Measurements from ENCODE around the gene SPCS3.
A peak's percentile ranks its signal among the peaks of the same experiment; 100 is the strongest.
"Not testable (repeated sequence)": the region's sequence is repeated elsewhere in the genome, so short reads cannot be mapped to it uniquely, and the experiment has no call there.

The SPCS3 gene

DNA sequence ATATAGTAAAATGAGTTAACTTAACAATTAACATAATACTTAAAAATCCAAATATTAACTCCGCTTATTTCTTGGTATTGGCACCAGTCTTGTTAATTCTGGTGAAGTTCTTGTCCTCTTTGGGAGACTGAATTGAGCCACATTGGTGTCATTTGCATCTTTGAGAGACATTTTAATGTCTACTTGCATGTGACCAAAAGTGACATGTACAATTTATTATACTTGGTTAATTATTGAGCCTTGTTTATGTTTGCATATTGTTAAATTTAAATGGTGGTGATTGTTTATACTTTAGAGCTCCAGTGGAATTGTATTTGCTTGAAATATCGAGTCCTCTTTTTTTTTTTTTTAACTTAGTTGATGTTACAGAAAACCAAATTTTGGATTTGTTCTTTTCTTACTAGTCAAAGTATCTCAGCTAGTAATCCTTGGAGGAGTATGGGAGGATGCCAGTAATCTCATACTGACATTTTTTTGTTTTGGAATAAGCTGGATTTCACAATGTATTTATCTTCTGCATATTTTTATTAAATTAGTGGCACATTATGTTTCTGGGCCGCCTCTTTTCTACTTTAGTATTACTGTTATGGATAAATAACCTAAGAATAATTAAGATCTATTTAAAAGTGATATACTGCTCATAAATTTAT is 3.9 kb downstream of the SPCS3 start:
- no peak overlapping the region for H3K4me3 Mint-ChIP-seq
- H3K36me3 Mint-ChIP-seq (ENCODE audit: low read depth) = peaks cover 21% of the 10 kb centered on the region
- no peaks in the 10 kb centered on the region for H3K9me3 Mint-ChIP-seq
- TF ChIP-seq, protein P1, sequence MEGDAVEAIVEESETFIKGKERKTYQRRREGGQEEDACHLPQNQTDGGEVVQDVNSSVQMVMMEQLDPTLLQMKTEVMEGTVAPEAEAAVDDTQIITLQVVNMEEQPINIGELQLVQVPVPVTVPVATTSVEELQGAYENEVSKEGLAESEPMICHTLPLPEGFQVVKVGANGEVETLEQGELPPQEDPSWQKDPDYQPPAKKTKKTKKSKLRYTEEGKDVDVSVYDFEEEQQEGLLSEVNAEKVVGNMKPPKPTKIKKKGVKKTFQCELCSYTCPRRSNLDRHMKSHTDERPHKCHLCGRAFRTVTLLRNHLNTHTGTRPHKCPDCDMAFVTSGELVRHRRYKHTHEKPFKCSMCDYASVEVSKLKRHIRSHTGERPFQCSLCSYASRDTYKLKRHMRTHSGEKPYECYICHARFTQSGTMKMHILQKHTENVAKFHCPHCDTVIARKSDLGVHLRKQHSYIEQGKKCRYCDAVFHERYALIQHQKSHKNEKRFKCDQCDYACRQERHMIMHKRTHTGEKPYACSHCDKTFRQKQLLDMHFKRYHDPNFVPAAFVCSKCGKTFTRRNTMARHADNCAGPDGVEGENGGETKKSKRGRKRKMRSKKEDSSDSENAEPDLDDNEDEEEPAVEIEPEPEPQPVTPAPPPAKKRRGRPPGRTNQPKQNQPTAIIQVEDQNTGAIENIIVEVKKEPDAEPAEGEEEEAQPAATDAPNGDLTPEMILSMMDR (IDR thresholded peaks at IDR 0.05) = no peak
- peaks cover 39% of the 10 kb centered on the region for H3K4me1 Mint-ChIP-seq
- no peak for DNase-seq
- H3K27me3 Mint-ChIP-seq (ENCODE audit: low read depth, poor library complexity) = no peaks in the 10 kb centered on the region
- H3K27ac Mint-ChIP-seq = no peak overlapping the region

DNA sequence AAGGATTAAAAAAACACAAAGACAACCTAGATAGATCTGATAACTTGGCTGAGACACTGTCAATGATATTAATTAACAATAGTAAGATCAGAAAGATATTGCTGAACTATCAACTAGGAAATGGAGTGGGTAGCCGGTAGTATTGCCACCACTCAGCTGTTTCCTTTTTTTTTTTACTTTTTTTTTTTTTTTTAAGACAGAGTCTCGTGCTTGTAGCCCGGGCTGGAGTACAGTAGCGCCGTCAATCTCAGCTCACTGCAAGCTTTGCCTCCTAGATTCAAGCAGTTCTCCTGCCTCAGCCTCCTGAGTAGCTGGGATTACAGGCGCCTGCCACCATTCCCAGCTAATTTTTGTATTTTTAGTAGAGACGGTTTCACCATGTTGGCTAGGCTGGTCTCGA is 5.1 kb downstream of the SPCS3 start:
- peaks cover 23% of the 10 kb centered on the region for H3K36me3 Mint-ChIP-seq (ENCODE audit: low read depth)
- peaks cover 37% of the 10 kb centered on the region for H3K4me1 Mint-ChIP-seq
- not testable (repeated sequence) for H3K4me3 Mint-ChIP-seq; H3K27me3 Mint-ChIP-seq (ENCODE audit: low read depth, poor library complexity); DNase-seq; H3K9me3 Mint-ChIP-seq; H3K27ac Mint-ChIP-seq

DNA sequence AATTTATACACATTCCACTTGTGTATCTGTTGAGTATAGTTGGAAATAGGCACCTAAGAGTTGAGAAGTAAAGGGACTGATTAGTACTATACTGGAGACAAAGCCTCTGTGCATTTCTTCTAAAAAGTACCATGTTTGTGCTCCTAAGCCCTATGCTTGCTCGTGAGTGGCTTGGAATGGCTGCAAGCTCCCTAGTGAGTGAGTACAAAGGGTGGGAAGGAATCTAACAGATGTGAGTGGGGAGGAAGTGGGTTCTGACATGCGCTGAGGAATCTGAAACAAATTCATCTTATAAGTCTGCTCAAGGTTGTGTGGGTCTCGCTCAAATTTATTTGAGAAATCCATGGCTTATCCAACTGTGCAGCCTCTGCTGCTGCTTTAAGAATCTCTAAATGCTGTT is 13.3 kb downstream of the SPCS3 start:
- Mint-ChIP-seq H3K9me3 (no peaks in the 10 kb centered on the region), H3K36me3 (ENCODE audit: low read depth) (peaks cover 40% of the 10 kb centered on the region), H3K4me3 (no peak overlapping the region), H3K27me3 (ENCODE audit: low read depth, poor library complexity) (no peaks in the 10 kb centered on the region), H3K27ac (peak overlapping the region; percentile 20), H3K4me1 (no peaks in the 10 kb centered on the region)
- DNase-seq = no peak
- TF ChIP-seq, protein P1 (IDR thresholded peaks at IDR 0.05) = no peak

DNA sequence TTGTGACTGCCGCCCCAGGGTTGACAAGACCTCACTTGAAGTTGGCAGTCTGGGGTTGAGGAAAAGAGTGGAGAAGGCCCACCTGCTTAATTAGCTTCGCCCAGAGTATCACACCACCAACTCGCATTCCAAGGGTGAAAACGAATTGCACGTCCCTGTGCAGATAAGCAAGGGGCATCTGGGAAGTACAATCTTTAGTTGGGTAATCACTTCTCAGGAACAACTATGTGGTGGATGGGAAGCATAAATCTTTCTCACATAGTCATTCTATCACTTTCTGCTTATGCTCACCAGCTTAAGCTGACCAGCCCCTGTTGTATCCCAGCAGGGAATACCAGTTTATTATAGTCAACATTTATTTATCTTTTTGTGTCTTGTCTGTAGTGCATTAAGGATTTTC is 14.3 kb downstream of the SPCS3 start:
- Mint-ChIP-seq H3K4me3 (no peak overlapping the region), H3K27ac (no peak overlapping the region), H3K36me3 (ENCODE audit: low read depth) (peaks cover 36% of the 10 kb centered on the region), H3K27me3 (ENCODE audit: low read depth, poor library complexity) (no peaks in the 10 kb centered on the region), H3K4me1 (no peaks in the 10 kb centered on the region), H3K9me3 (no peaks in the 10 kb centered on the region)
- TF ChIP-seq, protein P1 (IDR thresholded peaks at IDR 0.05) = no peak
- no peak for DNase-seq

DNA sequence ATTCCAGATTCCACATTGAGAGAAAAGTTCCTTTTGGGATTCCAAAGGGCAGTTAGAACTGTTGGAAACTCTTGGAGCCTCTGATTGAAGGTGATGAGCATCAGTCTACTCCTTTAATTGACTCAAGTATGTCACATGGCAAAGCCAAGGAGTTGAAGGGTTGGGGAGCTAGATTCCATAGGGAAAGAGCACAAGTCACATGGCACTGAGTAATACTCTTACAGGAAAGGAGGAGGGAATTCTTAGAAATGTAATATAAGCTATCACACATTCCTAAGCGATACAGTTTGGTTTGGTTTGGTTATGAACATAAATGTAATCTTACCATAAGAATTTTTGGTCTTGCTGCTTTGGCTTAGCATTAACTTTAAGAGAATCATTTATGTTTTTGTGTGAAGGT is 15.7 kb downstream of the SPCS3 start:
- Mint-ChIP-seq H3K27me3 (ENCODE audit: low read depth, poor library complexity) (no peaks in the 10 kb centered on the region), H3K4me3 (no peak overlapping the region), H3K4me1 (no peaks in the 10 kb centered on the region), H3K9me3 (no peaks in the 10 kb centered on the region), H3K27ac (no peak overlapping the region), H3K36me3 (ENCODE audit: low read depth) (peaks cover 29% of the 10 kb centered on the region)
- TF ChIP-seq, protein P1 (IDR thresholded peaks at IDR 0.05) = no peak
- no peak for DNase-seq

DNA sequence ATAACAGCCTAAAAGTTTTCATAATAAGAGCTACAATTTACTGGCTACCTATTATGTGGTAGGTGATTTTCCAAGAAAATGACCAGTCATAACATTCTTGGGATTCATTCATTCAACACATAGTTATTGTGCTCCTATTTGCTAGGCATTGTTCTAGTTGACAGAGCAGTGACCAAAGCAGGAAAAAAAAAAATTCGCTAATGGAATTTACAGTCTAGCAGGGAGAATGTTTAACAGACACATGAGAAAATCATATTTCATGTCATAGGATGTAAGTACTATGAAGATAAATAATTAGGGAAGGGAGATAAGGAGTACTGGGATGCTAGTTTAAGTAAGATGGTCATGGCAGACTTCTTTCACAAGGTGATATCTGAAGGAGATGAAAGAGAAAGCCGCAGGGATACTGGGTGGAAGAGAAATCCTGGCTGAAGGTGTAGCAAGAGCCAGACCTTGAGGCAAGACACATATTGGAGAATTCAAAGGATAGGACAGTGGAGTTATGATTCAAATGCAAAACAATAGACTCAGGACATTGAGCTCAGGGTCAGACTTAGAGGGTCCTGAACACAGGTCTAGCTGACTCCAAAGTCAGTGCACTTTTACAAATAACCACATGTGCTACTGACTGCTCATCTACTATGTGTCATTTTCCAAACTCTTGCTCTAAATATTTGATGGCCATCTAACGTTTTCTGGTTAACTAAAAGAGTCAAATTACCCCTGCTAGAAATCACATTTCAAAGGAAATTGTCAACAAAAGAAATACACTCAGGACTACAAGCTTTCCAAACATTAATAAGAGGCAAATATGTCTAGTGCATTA is 20.4 kb downstream of the SPCS3 start:
- Mint-ChIP-seq H3K4me3 (no peak overlapping the region), H3K27ac (no peak overlapping the region), H3K36me3 (ENCODE audit: low read depth) (peaks cover 21% of the 10 kb centered on the region), H3K4me1 (peaks cover 8% of the 10 kb centered on the region), H3K9me3 (peaks cover 23% of the 10 kb centered on the region), H3K27me3 (ENCODE audit: low read depth, poor library complexity) (peaks cover 3% of the 10 kb centered on the region)
- no peak for DNase-seq
- TF ChIP-seq, protein P1 (IDR thresholded peaks at IDR 0.05) = no peak

All from nephron progenitor cell (in vitro differentiated cells).